ENCODE data around the gene GLCE. TPM values are rescaled to one million over a fixed set of nuclear protein-coding genes. Genes with fewer than 3 reads are reported as not detected.

GLCE gene
- total RNA-seq = 10 to 100 TPM in 1 of 2 donors, 1 to 10 TPM in 1; 9.2 to 11.1 TPM
- long read RNA-seq, full-length matches to known transcripts = 5 of 9 reads
- long read RNA-seq, partial matches to known transcripts = 1 of 9 reads
- long read RNA-seq, other reads (novel, unspliced or antisense) = 3 of 9 reads

- peak; percentile 96 for DNase-seq
- intact Hi-C loops (cut with DNase I) = loop anchor here (2.0 to 10.0 kb wide), 4 partner anchors 64 to 234 kb away; no protein-coding TSS in a partner anchor
- peak; percentile 99 for ATAC-seq
These were observed at the start of gene GLCE for GRCh38 chr15:69160141-69160993. GLCE (plus strand) TSS chr15:69160635; CDS start chr15:69255807, 95,172 bp downstream.

- intact Hi-C loops (cut with DNase I) = no loop called here
- no peak for ATAC-seq
- DNase-seq = no peak
These were observed 46.0 kb upstream of the GLCE start for GRCh38 chr15:69114331-69114928.

- DNase-seq = no peak
- intact Hi-C loops (cut with DNase I) = no loop called here
- ATAC-seq = no peak
These were observed 45.4 kb upstream of the GLCE start for GRCh38 chr15:69115031-69115430.

- ATAC-seq (no peak), DNase-seq (no peak)
- intact Hi-C loops (cut with DNase I) = no loop called here
These were observed 44.0 kb upstream of the GLCE start for GRCh38 chr15:69116391-69116790.

GRCh38 chr15:69117431-69117871 is 43.0 kb upstream of the GLCE start:
- ATAC-seq (no peak), DNase-seq (no peak)
- intact Hi-C loops (cut with DNase I) = no loop called here

- intact Hi-C loops (cut with DNase I) = no loop called here
- peak in 1 of 2 donors; percentile 62 for ATAC-seq
- no peak for DNase-seq
These were observed 42.3 kb upstream of the GLCE start for GRCh38 chr15:69118089-69118488.

- ATAC-seq (peak in 1 of 2 donors; percentile 43), DNase-seq (no peak)
- intact Hi-C loops (cut with DNase I) = no loop called here
These were observed 41.4 kb upstream of the GLCE start for GRCh38 chr15:69119001-69119400.

- ATAC-seq = no peak
- no peak for DNase-seq
- intact Hi-C loops (cut with DNase I) = no loop called here
These were observed 40.6 kb upstream of the GLCE start for GRCh38 chr15:69119683-69120395.

GRCh38 chr15:69120732-69121131 is 39.7 kb upstream of the GLCE start:
- intact Hi-C loops (cut with DNase I) = no loop called here
- ATAC-seq (no peak), DNase-seq (no peak)

- ATAC-seq (no peak), DNase-seq (no peak)
- intact Hi-C loops (cut with DNase I) = no loop called here
These were observed 39.1 kb upstream of the GLCE start for GRCh38 chr15:69121198-69121828.

- ATAC-seq (no peak), DNase-seq (no peak)
- intact Hi-C loops (cut with DNase I) = no loop called here
These were observed 35.2 kb upstream of the GLCE start for GRCh38 chr15:69125236-69125635.

- DNase-seq (no peak), ATAC-seq (peak; percentile 51 to 64)
- intact Hi-C loops (cut with DNase I) = no loop called here
These were observed 34.4 kb upstream of the GLCE start for GRCh38 chr15:69126054-69126469.

- intact Hi-C loops (cut with DNase I) = no loop called here
- ATAC-seq (no peak), DNase-seq (no peak)
These were observed 33.1 kb upstream of the GLCE start for GRCh38 chr15:69127306-69127705.

GRCh38 chr15:69128667-69129311 is 31.6 kb upstream of the GLCE start:
- ATAC-seq (peak; percentile 59 to 83), DNase-seq (peak; percentile 57)
- intact Hi-C loops (cut with DNase I) = no loop called here

GRCh38 chr15:69131362-69132220 is 28.8 kb upstream of the GLCE start:
- ATAC-seq (peak in 1 of 2 donors; percentile 70), DNase-seq (no peak)
- intact Hi-C loops (cut with DNase I) = no loop called here

GRCh38 chr15:69132430-69132829 is 28.0 kb upstream of the GLCE start:
- intact Hi-C loops (cut with DNase I) = no loop called here
- ATAC-seq = no peak
- no peak for DNase-seq

GRCh38 chr15:69132977-69133861 is 27.2 kb upstream of the GLCE start:
- intact Hi-C loops (cut with DNase I) = no loop called here
- ATAC-seq (no peak), DNase-seq (no peak)
